ENCODE data around the gene KLRC1.
"Not testable (repeated sequence)": the region's sequence is repeated elsewhere in the genome, so short reads cannot be mapped to it uniquely, and the experiment has no call there.

The KLRC1 gene

DNA sequence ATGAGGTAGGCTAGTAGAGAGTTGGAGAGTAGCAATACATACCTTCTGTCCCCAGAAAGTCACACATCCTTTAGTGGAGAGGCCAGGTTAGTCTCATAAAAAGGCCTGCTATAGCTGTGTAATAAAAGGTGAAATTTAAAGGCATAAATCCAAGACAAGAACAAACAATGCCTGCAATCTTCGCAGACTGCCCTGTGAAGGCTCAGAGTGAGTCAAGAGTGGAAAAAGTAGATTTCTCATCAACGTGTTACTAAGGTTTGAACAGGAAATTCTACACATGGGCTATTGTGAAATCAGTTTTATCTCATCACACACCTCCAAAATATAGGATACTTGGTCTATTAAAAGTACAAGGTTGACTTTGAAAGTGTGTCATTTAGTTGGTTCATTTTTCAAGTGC is at the start of gene KLRC1:
Gene KLRC1 (minus strand): TSS at position 222 of the 400 bp plus-strand sequence. CDS start 2,221 bp downstream, outside the sequence.
- no peak within 1 kb of the TSS for H3K4me3 ChIP-seq (ENCODE audit: low read depth, low read length)
- DNase-seq (ENCODE audit: low read depth) = peak; percentile 15
- TF ChIP-seq, protein P1, sequence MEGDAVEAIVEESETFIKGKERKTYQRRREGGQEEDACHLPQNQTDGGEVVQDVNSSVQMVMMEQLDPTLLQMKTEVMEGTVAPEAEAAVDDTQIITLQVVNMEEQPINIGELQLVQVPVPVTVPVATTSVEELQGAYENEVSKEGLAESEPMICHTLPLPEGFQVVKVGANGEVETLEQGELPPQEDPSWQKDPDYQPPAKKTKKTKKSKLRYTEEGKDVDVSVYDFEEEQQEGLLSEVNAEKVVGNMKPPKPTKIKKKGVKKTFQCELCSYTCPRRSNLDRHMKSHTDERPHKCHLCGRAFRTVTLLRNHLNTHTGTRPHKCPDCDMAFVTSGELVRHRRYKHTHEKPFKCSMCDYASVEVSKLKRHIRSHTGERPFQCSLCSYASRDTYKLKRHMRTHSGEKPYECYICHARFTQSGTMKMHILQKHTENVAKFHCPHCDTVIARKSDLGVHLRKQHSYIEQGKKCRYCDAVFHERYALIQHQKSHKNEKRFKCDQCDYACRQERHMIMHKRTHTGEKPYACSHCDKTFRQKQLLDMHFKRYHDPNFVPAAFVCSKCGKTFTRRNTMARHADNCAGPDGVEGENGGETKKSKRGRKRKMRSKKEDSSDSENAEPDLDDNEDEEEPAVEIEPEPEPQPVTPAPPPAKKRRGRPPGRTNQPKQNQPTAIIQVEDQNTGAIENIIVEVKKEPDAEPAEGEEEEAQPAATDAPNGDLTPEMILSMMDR (IDR thresholded peaks at IDR 0.05; ENCODE audit: control insufficient read depth, extremely low read depth, insufficient read depth) = no peak

DNA sequence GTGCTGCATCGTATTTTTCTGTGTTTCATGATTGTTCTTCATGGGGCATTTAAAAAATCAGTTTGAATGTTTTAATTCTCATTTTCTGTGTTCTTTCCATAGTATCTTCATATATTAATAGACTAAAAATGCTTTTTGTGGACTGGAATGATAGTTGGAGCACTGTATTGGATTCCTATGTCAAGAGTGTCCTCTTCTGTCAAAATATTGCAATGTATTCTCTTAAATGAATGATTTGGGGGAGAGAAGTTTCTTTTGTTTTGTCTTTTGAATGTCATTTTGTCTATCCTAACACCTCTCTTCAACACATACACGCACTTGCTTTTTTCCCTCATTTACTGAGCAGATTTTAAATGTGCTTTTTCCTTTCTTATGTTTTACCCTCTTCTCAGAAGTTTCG is 47.9 kb upstream of the KLRC1 start:
- no peak overlapping the region for H3K4me3 ChIP-seq (ENCODE audit: low read depth, low read length)
- TF ChIP-seq, protein P1 (IDR thresholded peaks at IDR 0.05; ENCODE audit: control insufficient read depth, extremely low read depth, insufficient read depth) = peak; percentile 40; the same call in 1 of the 2 replicates
- DNase-seq (ENCODE audit: low read depth) = peak; percentile 4

DNA sequence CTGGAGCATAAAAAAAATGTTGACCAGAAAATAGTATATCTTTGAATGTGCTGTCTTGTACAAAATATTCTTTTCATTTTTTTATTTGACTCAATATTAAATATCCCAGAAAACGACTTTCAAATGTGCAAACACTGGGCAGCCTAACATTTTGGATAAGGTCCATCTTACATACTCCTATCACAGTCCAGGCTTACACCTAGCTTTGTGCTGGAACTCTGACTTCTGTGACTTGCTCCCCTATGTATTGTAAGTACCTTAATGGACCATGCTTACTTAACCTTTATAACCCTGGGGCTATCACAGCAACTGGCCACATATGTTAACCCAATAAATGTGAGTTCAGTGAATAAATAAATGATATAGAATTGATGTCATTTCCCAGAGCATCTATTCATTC is 44.9 kb upstream of the KLRC1 start:
- TF ChIP-seq, protein P1 (IDR thresholded peaks at IDR 0.05; ENCODE audit: control insufficient read depth, extremely low read depth, insufficient read depth) = no peak
- H3K4me3 ChIP-seq (ENCODE audit: low read depth, low read length) = no peak overlapping the region

DNA sequence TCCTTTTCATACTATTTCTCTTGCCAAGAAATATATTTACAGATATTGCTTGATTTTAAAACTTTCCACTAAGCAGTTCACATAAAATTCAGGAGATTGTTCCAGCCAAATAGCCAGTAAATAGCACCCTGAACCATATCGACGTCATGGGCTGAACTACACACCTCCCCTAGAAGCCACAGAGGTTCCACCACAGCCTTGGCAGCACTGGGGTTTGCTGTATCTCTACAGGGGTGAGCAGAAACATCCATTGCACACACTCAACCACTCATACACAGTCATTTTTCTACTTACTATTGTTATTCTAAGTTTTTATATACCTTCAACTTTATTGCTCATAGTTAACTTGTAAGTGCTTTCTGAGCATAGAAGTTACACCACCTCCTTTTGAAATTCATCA is 44.4 kb upstream of the KLRC1 start:
- DNase-seq (ENCODE audit: low read depth) = no peak
- TF ChIP-seq, protein P1 (IDR thresholded peaks at IDR 0.05; ENCODE audit: control insufficient read depth, extremely low read depth, insufficient read depth) = no peak
- H3K4me3 ChIP-seq (ENCODE audit: low read depth, low read length) = no peak overlapping the region

More for the DNA sequence above, 44.9 kb upstream of the KLRC1 start:
- DNase-seq (ENCODE audit: low read depth) = no peak

DNA sequence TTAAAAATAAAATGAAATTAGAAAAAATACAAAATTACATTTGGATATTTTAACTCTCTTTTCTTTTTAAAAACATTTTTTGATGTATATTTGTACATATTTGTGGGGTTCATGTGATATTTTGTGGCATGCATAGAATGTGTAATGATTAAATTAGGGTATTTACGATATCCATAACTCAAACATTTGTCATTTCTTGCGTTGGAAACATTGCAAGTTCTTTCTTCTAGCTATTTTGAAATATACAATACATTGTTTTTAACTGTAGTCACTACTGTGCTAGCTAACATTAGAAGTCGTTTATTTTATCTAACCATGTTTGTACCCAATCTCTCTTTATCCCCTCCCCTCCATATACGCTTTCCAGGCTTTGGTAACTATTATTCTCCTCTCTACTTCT is 38.6 kb upstream of the KLRC1 start:
- H3K4me3 ChIP-seq (ENCODE audit: low read depth, low read length) = no peak overlapping the region
- TF ChIP-seq, protein P1 (IDR thresholded peaks at IDR 0.05; ENCODE audit: control insufficient read depth, extremely low read depth, insufficient read depth) = no peak
- DNase-seq (ENCODE audit: low read depth) = no peak

DNA sequence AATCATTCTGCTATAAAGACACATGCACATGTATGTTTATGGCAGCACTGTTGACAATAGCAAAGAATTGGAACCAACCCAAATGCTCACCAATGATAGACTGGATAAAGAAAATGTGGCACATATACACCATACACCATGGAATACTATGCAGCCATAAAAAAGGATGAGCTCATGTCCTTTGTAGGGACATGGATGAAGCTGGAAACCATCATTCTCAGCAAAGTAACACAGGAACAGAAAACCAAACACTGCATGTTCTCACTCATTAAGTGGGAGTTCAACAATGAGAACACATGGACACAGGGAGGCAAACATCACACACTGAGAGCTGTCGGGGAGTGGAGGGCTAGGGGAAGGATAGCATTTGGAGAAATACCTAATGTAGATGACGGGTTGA is 34.2 kb upstream of the KLRC1 start:
- DNase-seq (ENCODE audit: low read depth); H3K4me3 ChIP-seq (ENCODE audit: low read depth, low read length): not testable (repeated sequence)

DNA sequence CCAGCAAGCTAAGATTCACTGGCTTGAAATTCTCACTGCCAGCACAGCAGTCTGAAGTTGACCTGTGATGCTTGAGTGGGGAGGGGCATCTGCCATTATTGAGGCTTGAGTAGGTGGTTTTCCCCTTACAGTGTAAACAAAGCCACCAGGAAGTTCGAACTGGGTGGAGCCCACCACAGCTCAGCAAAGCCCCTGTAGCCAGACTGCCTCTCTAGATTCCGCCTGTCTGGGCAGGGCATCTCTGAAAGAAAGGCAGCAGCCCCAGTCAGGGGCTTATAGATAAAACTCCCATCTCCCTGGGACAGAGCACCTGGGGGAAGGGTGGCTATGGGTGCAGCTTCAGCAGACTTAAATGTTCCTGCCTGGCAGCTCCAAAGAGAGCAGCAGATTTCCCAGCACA is 28.7 kb upstream of the KLRC1 start:
- H3K4me3 ChIP-seq (ENCODE audit: low read depth, low read length); DNase-seq (ENCODE audit: low read depth): not testable (repeated sequence)

DNA sequence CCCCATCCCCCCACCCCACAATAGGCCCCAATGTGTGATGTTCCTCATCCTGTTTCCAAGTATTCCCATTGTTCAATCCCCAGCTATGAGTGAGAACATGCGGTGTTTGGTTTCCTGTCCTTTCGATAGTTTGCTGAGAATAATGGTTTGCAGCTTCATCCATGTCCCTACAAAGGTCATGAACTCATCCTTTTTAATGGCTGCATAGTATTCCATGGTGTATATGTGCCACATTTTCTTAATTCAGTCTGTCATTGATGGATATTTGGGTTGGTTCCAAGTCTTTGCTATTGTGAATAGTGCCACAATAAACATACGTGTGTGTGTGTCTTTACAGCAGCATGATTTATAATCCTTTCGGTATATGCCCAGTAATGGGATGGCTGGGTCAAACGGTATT is 19.6 kb upstream of the KLRC1 start:
- not testable (repeated sequence) for H3K4me3 ChIP-seq (ENCODE audit: low read depth, low read length); DNase-seq (ENCODE audit: low read depth)

DNA sequence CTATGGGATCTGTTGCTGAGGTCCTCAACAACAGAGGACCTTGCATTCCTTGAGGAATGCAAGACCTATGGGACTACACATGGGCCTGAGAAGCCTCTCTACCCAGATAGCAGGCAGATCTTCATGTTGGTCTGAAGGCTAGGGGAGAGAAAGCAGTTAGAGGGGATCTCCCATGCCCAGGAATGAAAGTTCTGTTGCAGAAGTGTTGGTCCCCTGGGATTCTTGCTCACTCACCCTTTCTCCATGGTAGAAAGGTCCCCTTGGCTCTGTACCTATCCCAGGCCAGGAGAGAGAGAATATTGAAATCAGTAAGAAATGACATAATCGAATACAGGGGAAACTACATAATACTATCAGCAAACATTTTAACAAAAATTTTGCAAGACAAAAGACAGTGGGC is 16.5 kb upstream of the KLRC1 start:
- TF ChIP-seq, protein P1 (IDR thresholded peaks at IDR 0.05; ENCODE audit: control insufficient read depth, extremely low read depth, insufficient read depth) = no peak
- no peak overlapping the region for H3K4me3 ChIP-seq (ENCODE audit: low read depth, low read length)
- DNase-seq (ENCODE audit: low read depth) = no peak
